Liver (tissue), 3 donors: ENCODE results near the gene SPAG8.
A peak's percentile ranks its signal among the peaks of the same experiment; 100 is the strongest.

ENCODE experiments used
- FOXA1 ChIP-seq: IDR thresholded peaks from 2 replicates; pipeline ENCODE4 v1.6.1; 2016; ENCODE audit warnings: antibody characterized with exemption
- HNF4A ChIP-seq, 2 donors: conservative IDR thresholded peaks; 2 replicates each; pipeline ENCODE4 v1.6.1; 2016; ENCODE audit warnings: antibody characterized with exemption in 2 of 2, mild to moderate bottlenecking in 2 of 2
- NR2F2 ChIP-seq: IDR thresholded peaks from 2 replicates; pipeline ENCODE4 v1.6.1; 2016; ENCODE audit warnings: antibody characterized with exemption
- RAD21 ChIP-seq, 2 donors: IDR thresholded peaks; 2 replicates each; pipeline ENCODE4 v1.6.1; 2016; ENCODE audit warnings: antibody characterized with exemption in 2 of 2, mild to moderate bottlenecking in 2 of 2
- SP1 ChIP-seq: IDR thresholded peaks from 2 replicates; pipeline ENCODE4 v1.6.1; 2018; ENCODE audit warnings: antibody characterized with exemption, mild to moderate bottlenecking
- TAF1 ChIP-seq: conservative IDR thresholded peaks from 2 replicates; pipeline ENCODE4 v1.6.1; 2016; ENCODE audit warnings: antibody characterized with exemption, mild to moderate bottlenecking
- YY1 ChIP-seq: IDR thresholded peaks from 2 replicates; pipeline ENCODE4 v1.6.1; 2016; ENCODE audit warnings: antibody characterized with exemption, mild to moderate bottlenecking
- TF ChIP-seq, protein P1 (sequence below): fragments of 150-350 bp; IDR thresholded peaks from 2 replicates; pipeline ENCODE4 v1.5.1; 2017; ENCODE audit warnings: improper control_type of control experiment, low read depth, low read length; ENCODE audit not compliant: missing input control
- TF ChIP-seq, protein P2 (sequence below): IDR thresholded peaks from 2 replicates; pipeline ENCODE4 v1.6.1; 2016; ENCODE audit warnings: antibody characterized with exemption
- TF ChIP-seq, protein P3 (sequence below): IDR thresholded peaks from 2 replicates; pipeline ENCODE4 v1.6.1; 2016; ENCODE audit warnings: antibody characterized with exemption
- TF ChIP-seq, protein P4 (sequence below): IDR thresholded peaks from 2 replicates; pipeline ENCODE4 v1.6.1; 2016; ENCODE audit warnings: antibody characterized with exemption, mild to moderate bottlenecking
- donor health status: healthy.
- donor health status: healthy.

DNA sequence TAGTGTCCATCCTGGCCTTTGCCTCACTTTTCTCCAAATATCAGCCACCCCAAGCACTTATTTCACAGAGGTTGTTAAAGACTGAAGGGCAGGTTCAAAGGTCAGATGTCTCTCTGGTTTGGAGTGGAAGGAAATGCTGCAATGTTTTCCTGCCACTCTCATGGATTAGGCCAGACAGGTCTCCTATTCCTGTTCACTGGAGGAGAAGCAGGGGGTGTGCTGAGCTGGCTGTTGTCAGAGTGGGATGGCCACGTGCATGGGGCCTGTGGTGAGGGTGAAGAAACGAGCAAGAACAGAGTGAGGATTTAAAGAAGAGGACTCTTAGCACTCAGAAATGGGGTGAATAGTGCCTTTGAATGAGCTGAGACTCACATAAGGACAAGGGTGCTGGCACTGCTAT, 23.7 kb upstream of the SPAG8 start:
- TF ChIP-seq TAF1 (no peak), FOXA1 (no peak), NR2F2 (peak; percentile 90), YY1 (peak; percentile 54), RAD21 (IDR thresholded peaks at IDR 0.05) (peak in 1 of 2 donors; percentile 33), HNF4A (conservative IDR thresholded peaks at IDR 0.05) (peak; percentile 93 to 96), SP1 (peak; percentile 96)
- TF ChIP-seq, protein P1, sequence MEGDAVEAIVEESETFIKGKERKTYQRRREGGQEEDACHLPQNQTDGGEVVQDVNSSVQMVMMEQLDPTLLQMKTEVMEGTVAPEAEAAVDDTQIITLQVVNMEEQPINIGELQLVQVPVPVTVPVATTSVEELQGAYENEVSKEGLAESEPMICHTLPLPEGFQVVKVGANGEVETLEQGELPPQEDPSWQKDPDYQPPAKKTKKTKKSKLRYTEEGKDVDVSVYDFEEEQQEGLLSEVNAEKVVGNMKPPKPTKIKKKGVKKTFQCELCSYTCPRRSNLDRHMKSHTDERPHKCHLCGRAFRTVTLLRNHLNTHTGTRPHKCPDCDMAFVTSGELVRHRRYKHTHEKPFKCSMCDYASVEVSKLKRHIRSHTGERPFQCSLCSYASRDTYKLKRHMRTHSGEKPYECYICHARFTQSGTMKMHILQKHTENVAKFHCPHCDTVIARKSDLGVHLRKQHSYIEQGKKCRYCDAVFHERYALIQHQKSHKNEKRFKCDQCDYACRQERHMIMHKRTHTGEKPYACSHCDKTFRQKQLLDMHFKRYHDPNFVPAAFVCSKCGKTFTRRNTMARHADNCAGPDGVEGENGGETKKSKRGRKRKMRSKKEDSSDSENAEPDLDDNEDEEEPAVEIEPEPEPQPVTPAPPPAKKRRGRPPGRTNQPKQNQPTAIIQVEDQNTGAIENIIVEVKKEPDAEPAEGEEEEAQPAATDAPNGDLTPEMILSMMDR: no peak
- TF ChIP-seq, protein P2, sequence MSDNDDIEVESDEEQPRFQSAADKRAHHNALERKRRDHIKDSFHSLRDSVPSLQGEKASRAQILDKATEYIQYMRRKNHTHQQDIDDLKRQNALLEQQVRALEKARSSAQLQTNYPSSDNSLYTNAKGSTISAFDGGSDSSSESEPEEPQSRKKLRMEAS: peak; percentile 83
- TF ChIP-seq, protein P3, sequence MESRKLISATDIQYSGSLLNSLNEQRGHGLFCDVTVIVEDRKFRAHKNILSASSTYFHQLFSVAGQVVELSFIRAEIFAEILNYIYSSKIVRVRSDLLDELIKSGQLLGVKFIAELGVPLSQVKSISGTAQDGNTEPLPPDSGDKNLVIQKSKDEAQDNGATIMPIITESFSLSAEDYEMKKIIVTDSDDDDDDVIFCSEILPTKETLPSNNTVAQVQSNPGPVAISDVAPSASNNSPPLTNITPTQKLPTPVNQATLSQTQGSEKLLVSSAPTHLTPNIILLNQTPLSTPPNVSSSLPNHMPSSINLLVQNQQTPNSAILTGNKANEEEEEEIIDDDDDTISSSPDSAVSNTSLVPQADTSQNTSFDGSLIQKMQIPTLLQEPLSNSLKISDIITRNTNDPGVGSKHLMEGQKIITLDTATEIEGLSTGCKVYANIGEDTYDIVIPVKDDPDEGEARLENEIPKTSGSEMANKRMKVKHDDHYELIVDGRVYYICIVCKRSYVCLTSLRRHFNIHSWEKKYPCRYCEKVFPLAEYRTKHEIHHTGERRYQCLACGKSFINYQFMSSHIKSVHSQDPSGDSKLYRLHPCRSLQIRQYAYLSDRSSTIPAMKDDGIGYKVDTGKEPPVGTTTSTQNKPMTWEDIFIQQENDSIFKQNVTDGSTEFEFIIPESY: no peak
- TF ChIP-seq, protein P4, sequence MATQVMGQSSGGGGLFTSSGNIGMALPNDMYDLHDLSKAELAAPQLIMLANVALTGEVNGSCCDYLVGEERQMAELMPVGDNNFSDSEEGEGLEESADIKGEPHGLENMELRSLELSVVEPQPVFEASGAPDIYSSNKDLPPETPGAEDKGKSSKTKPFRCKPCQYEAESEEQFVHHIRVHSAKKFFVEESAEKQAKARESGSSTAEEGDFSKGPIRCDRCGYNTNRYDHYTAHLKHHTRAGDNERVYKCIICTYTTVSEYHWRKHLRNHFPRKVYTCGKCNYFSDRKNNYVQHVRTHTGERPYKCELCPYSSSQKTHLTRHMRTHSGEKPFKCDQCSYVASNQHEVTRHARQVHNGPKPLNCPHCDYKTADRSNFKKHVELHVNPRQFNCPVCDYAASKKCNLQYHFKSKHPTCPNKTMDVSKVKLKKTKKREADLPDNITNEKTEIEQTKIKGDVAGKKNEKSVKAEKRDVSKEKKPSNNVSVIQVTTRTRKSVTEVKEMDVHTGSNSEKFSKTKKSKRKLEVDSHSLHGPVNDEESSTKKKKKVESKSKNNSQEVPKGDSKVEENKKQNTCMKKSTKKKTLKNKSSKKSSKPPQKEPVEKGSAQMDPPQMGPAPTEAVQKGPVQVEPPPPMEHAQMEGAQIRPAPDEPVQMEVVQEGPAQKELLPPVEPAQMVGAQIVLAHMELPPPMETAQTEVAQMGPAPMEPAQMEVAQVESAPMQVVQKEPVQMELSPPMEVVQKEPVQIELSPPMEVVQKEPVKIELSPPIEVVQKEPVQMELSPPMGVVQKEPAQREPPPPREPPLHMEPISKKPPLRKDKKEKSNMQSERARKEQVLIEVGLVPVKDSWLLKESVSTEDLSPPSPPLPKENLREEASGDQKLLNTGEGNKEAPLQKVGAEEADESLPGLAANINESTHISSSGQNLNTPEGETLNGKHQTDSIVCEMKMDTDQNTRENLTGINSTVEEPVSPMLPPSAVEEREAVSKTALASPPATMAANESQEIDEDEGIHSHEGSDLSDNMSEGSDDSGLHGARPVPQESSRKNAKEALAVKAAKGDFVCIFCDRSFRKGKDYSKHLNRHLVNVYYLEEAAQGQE: peak; percentile 49
